ENCODE measurements around the gene UBE2D2.

UBE2D2 gene

DNA sequence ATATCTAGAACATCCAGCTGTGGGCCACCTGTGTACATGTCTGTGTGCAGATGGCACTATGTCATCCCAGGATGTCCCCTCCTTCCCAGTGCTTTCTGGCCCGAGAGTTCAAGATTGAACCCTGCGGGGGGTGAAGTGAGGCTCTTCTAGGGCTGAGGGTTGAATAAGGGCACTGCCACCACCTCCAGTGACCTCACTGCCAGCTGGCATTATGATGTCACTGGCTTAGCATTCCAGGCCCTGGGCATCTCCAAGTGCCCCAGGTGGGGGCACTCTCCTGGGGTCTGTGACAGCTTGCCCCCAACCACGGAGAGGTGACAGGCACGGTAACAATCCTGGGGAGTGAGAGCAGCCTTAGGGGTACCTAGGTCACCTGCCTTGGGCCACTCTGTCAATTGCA is 114.1 kb downstream of the UBE2D2 start:
- ATAC-seq, result no peak
- no peak for TF ChIP-seq ARNTL (CRISPR knock-in tag; IDR thresholded peaks at IDR 0.05; ENCODE audit: borderline replicate concordance, low read depth)
- TF ChIP-seq ESRRG (CRISPR knock-in tag; IDR thresholded peaks at IDR 0.05), result no peak
- TF ChIP-seq TOX (CRISPR knock-in tag; IDR thresholded peaks at IDR 0.05; ENCODE audit: borderline replicate concordance), result no peak
- TF ChIP-seq TCF4 (CRISPR knock-in tag; IDR thresholded peaks at IDR 0.05; ENCODE audit: borderline replicate concordance), result no peak
- no peak for TF ChIP-seq GLIS3 (CRISPR knock-in tag; IDR thresholded peaks at IDR 0.05)
- TF ChIP-seq ZC3H10 (CRISPR knock-in tag; IDR thresholded peaks at IDR 0.05), result no peak
- no peak for TF ChIP-seq RARB (CRISPR knock-in tag; IDR thresholded peaks at IDR 0.05)

DNA sequence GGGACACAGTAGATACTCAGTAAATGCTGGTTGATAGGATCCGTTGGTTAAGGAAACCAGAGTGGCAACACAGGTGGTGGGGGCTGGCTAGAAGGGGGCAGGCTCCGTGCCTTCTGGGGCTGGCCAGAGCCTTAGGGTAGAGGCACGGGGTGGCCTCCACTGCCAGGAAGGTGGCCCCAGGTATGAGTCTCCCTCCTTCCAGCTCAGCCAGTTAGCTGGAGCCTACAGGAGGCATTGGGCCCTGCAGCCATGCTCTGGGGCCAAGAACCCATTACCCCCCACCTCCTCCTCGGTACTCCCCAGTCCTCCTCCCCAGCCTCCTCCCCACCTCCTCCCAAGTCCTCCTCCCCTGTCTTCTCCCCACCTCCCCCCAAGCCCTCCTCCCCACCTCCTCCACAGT is 114.7 kb downstream of the UBE2D2 start:
- TF ChIP-seq GLIS3 (CRISPR knock-in tag; IDR thresholded peaks at IDR 0.05) (no peak), ZNF8 (CRISPR knock-in tag; IDR thresholded peaks at IDR 0.05) (no peak), CSDC2 (CRISPR knock-in tag; IDR thresholded peaks at IDR 0.05) (no peak), ISL1 (CRISPR knock-in tag; IDR thresholded peaks at IDR 0.05) (no peak), ZFP3 (CRISPR knock-in tag; IDR thresholded peaks at IDR 0.05) (no peak), ESRRG (CRISPR knock-in tag; IDR thresholded peaks at IDR 0.05) (no peak), BACH2 (CRISPR knock-in tag; IDR thresholded peaks at IDR 0.05; ENCODE audit: borderline replicate concordance) (no peak), ARNTL (CRISPR knock-in tag; IDR thresholded peaks at IDR 0.05; ENCODE audit: borderline replicate concordance, low read depth) (no peak), ZNF70 (CRISPR knock-in tag; IDR thresholded peaks at IDR 0.05) (no peak)
- TF ChIP-seq, protein P1, sequence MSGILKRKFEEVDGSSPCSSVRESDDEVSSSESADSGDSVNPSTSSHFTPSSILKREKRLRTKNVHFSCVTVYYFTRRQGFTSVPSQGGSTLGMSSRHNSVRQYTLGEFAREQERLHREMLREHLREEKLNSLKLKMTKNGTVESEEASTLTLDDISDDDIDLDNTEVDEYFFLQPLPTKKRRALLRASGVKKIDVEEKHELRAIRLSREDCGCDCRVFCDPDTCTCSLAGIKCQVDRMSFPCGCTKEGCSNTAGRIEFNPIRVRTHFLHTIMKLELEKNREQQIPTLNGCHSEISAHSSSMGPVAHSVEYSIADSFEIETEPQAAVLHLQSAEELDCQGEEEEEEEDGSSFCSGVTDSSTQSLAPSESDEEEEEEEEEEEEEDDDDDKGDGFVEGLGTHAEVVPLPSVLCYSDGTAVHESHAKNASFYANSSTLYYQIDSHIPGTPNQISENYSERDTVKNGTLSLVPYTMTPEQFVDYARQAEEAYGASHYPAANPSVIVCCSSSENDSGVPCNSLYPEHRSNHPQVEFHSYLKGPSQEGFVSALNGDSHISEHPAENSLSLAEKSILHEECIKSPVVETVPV (CRISPR knock-in tag; IDR thresholded peaks at IDR 0.05), result no peak
- TF ChIP-seq, protein P2, sequence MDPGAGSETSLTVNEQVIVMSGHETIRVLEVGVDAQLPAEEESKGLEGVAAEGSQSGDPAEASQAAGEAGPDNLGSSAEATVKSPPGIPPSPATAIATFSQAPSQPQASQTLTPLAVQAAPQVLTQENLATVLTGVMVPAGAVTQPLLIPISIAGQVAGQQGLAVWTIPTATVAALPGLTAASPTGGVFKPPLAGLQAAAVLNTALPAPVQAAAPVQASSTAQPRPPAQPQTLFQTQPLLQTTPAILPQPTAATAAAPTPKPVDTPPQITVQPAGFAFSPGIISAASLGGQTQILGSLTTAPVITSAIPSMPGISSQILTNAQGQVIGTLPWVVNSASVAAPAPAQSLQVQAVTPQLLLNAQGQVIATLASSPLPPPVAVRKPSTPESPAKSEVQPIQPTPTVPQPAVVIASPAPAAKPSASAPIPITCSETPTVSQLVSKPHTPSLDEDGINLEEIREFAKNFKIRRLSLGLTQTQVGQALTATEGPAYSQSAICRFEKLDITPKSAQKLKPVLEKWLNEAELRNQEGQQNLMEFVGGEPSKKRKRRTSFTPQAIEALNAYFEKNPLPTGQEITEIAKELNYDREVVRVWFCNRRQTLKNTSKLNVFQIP (CRISPR knock-in tag; IDR thresholded peaks at IDR 0.05; ENCODE audit: borderline replicate concordance, low read depth), result no peak
- TF ChIP-seq, protein P3, sequence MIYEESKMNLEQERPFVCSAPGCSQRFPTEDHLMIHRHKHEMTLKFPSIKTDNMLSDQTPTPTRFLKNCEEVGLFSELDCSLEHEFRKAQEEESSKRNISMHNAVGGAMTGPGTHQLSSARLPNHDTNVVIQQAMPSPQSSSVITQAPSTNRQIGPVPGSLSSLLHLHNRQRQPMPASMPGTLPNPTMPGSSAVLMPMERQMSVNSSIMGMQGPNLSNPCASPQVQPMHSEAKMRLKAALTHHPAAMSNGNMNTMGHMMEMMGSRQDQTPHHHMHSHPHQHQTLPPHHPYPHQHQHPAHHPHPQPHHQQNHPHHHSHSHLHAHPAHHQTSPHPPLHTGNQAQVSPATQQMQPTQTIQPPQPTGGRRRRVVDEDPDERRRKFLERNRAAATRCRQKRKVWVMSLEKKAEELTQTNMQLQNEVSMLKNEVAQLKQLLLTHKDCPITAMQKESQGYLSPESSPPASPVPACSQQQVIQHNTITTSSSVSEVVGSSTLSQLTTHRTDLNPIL (CRISPR knock-in tag; IDR thresholded peaks at IDR 0.05; ENCODE audit: low read depth), result no peak
- no peak for ATAC-seq

- TF ChIP-seq, protein P1 (CRISPR knock-in tag; IDR thresholded peaks at IDR 0.05), result no peak
- TF ChIP-seq BACH2 (CRISPR knock-in tag; IDR thresholded peaks at IDR 0.05; ENCODE audit: borderline replicate concordance), result no peak
- TF ChIP-seq, protein P2 (CRISPR knock-in tag; IDR thresholded peaks at IDR 0.05; ENCODE audit: borderline replicate concordance, low read depth), result no peak
- no peak for TF ChIP-seq TCF4 (CRISPR knock-in tag; IDR thresholded peaks at IDR 0.05; ENCODE audit: borderline replicate concordance)
- TF ChIP-seq ESRRG (CRISPR knock-in tag; IDR thresholded peaks at IDR 0.05), result no peak
- TF ChIP-seq RARB (CRISPR knock-in tag; IDR thresholded peaks at IDR 0.05), result no peak
- TF ChIP-seq SNAI2 (CRISPR knock-in tag; IDR thresholded peaks at IDR 0.05), result no peak
- no peak for TF ChIP-seq OSR1 (CRISPR knock-in tag; IDR thresholded peaks at IDR 0.05)
- TF ChIP-seq ZNF8 (CRISPR knock-in tag; IDR thresholded peaks at IDR 0.05), result no peak
- TF ChIP-seq GLIS3 (CRISPR knock-in tag; IDR thresholded peaks at IDR 0.05), result no peak
- no peak for TF ChIP-seq TSHZ2 (CRISPR knock-in tag; IDR thresholded peaks at IDR 0.05)
- TF ChIP-seq ZNF70 (CRISPR knock-in tag; IDR thresholded peaks at IDR 0.05), result no peak
- no peak for TF ChIP-seq ZC3H10 (CRISPR knock-in tag; IDR thresholded peaks at IDR 0.05)
- TF ChIP-seq, protein P3 (CRISPR knock-in tag; IDR thresholded peaks at IDR 0.05; ENCODE audit: low read depth), result no peak
- ATAC-seq, result no peak
These were observed 115.3 kb downstream of the UBE2D2 start for GRCh38 chr5:139676406-139676805.

Measured in SK-N-SH treated with all-trans-retinoic acid at 6 μM for 48 hours (cell line).